ENCODE results near the gene MAML3. TPM values are rescaled to one million over a fixed set of nuclear protein-coding genes. Genes with fewer than 3 reads are reported as not detected.

Gene MAML3
- total RNA-seq, 1 experiment from 2014 or later = 12.1 TPM

DNA sequence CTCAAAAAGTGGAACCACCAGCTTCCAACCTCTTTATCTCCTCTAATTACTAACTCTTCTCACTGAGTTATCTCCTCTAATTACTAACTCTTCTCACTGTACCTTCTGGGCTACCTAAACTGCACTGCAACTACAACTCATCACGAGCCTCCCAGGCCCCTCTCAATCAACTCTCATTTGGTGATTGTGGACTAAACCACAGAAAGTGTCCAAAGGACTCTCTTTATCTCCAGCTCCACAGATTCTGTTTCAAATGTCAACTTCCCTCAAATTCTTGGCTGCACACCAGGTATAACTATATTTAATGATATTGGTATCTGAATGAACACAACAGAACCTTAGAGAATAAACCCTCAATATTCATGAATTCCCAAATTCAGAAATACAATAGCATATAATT lies 182.9 kb downstream of the MAML3 start:
- no peaks in the 10 kb centered on the region for H3K27me3 Mint-ChIP-seq (ENCODE audit: insufficient read depth, unreplicated experiment)
- no peaks in the 10 kb centered on the region for H3K9me3 Mint-ChIP-seq (ENCODE audit: unreplicated experiment)
- H3K36me3 ChIP-seq (ENCODE audit: control insufficient read depth, insufficient read depth, low read length) = no peaks in the 10 kb centered on the region
- TF ChIP-seq, protein P1, sequence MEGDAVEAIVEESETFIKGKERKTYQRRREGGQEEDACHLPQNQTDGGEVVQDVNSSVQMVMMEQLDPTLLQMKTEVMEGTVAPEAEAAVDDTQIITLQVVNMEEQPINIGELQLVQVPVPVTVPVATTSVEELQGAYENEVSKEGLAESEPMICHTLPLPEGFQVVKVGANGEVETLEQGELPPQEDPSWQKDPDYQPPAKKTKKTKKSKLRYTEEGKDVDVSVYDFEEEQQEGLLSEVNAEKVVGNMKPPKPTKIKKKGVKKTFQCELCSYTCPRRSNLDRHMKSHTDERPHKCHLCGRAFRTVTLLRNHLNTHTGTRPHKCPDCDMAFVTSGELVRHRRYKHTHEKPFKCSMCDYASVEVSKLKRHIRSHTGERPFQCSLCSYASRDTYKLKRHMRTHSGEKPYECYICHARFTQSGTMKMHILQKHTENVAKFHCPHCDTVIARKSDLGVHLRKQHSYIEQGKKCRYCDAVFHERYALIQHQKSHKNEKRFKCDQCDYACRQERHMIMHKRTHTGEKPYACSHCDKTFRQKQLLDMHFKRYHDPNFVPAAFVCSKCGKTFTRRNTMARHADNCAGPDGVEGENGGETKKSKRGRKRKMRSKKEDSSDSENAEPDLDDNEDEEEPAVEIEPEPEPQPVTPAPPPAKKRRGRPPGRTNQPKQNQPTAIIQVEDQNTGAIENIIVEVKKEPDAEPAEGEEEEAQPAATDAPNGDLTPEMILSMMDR (IDR thresholded peaks at IDR 0.05; ENCODE audit: insufficient read depth in 1 of 2, low read depth in 1 of 2, low read length in 1 of 2, severe bottlenecking in 1 of 2, unreplicated experiment in 1 of 2) = no peak
- no TSS peak for BruUV-seq (replicated peaks)
- H3K36me3 Mint-ChIP-seq (ENCODE audit: insufficient read depth, unreplicated experiment) = no peaks in the 10 kb centered on the region
- H3K27me3 ChIP-seq (replicated peaks; ENCODE audit: control insufficient read depth, insufficient read depth, low read length) = no peaks in the 10 kb centered on the region
- H3K27ac Mint-ChIP-seq (ENCODE audit: unreplicated experiment) = no peak overlapping the region
- POLR2A ChIA-PET = no interaction called here
- CTCF ChIA-PET = no interaction called here
- intact Hi-C loops (cut with micrococcal nuclease; ENCODE audit: unreplicated experiment) = no loop called here
- H3K9me3 ChIP-seq = no peaks in the 10 kb centered on the region
- H3K4me3 ChIP-seq (ENCODE audit: low read depth, low read length) = no peak overlapping the region
- peaks cover 8% of the 10 kb centered on the region; the same call in 1 of the 2 replicates for H3K4me1 ChIP-seq
- H3K4me3 Mint-ChIP-seq (ENCODE audit: unreplicated experiment) = no peak overlapping the region
- no peak for DNase-seq
- peaks cover 11% of the 10 kb centered on the region for H3K4me1 Mint-ChIP-seq (ENCODE audit: low read depth, unreplicated experiment)

DNA sequence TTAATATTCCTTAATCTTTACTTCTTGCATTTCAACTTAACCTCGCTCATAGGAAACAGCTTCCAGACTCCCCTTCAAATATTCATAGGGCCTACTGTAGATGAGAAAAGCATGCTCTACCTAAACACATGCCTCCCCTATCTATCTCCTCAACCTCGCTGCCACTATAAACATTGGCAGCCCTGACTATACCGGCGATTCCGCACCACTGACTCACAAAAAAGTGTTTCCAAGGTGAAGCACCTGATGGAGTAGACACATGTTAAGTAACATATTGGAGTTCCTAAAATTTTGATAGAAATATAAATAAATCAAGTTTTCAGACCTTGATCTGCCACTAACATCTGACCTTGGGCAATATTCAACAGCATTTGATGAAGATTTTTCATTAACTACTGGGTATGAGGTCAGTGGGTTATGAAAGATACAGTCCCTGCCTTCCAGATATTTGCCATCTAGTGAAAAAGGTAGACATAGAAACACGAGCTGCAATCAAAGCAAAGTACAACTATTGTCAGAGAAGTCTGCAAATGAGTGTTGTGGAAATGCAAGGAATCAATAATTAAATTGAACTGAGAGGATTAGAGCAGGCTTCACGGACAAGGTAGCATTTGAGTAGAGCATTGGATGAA lies 184.2 kb downstream of the MAML3 start:
- intact Hi-C loops (cut with micrococcal nuclease; ENCODE audit: unreplicated experiment) = no loop called here
- Mint-ChIP-seq H3K27me3 (ENCODE audit: insufficient read depth, unreplicated experiment) (no peaks in the 10 kb centered on the region), H3K36me3 (ENCODE audit: insufficient read depth, unreplicated experiment) (no peaks in the 10 kb centered on the region), H3K4me1 (ENCODE audit: low read depth, unreplicated experiment) (no peaks in the 10 kb centered on the region), H3K27ac (ENCODE audit: unreplicated experiment) (no peak overlapping the region), H3K9me3 (ENCODE audit: unreplicated experiment) (no peaks in the 10 kb centered on the region), H3K4me3 (ENCODE audit: unreplicated experiment) (no peak overlapping the region)
- DNase-seq = no peak
- CTCF ChIA-PET = no interaction called here
- H3K27me3 ChIP-seq (replicated peaks; ENCODE audit: control insufficient read depth, insufficient read depth, low read length) = no peaks in the 10 kb centered on the region
- H3K36me3 ChIP-seq (ENCODE audit: control insufficient read depth, insufficient read depth, low read length) = no peaks in the 10 kb centered on the region
- no peaks in the 10 kb centered on the region for H3K4me1 ChIP-seq
- TF ChIP-seq, protein P1 (IDR thresholded peaks at IDR 0.05; ENCODE audit: insufficient read depth in 1 of 2, low read depth in 1 of 2, low read length in 1 of 2, severe bottlenecking in 1 of 2, unreplicated experiment in 1 of 2) = no peak
- POLR2A ChIA-PET = no interaction called here
- H3K4me3 ChIP-seq (ENCODE audit: low read depth, low read length) = no peak overlapping the region
- BruUV-seq (replicated peaks) = no TSS peak
- H3K9me3 ChIP-seq = no peaks in the 10 kb centered on the region

DNA sequence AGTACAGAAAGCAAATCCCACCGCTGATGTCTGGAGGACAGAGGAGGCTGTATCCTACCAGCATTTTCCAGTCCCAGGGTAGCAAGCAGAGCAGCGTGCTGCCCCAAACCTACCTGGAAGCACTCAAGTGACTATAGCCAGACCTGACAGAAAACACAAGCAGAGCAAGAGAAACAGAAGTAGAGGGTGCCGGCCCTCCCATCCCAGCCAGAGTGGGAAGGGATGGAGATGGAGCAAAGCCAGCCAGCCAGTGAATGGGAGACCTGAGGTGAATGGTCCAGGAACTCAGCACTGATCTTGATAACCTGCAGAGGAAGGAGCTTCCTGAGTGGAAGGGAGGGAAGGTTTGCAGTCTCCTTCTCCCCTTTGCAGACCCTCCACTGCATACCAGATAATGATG lies 185.2 kb downstream of the MAML3 start:
- Histone ChIP-seq H3K36me3 (ENCODE audit: control insufficient read depth, insufficient read depth, low read length) (no peaks in the 10 kb centered on the region), H3K27me3 (replicated peaks; ENCODE audit: control insufficient read depth, insufficient read depth, low read length) (no peaks in the 10 kb centered on the region), H3K4me3 (ENCODE audit: low read depth, low read length) (no peak overlapping the region), H3K9me3 (no peaks in the 10 kb centered on the region), H3K4me1 (no peaks in the 10 kb centered on the region)
- Mint-ChIP-seq H3K27ac (ENCODE audit: unreplicated experiment) (no peak overlapping the region), H3K9me3 (ENCODE audit: unreplicated experiment) (no peaks in the 10 kb centered on the region), H3K4me3 (ENCODE audit: unreplicated experiment) (no peak overlapping the region), H3K36me3 (ENCODE audit: insufficient read depth, unreplicated experiment) (no peaks in the 10 kb centered on the region), H3K27me3 (ENCODE audit: insufficient read depth, unreplicated experiment) (no peaks in the 10 kb centered on the region), H3K4me1 (ENCODE audit: low read depth, unreplicated experiment) (no peaks in the 10 kb centered on the region)
- ChIA-PET POLR2A (no interaction called here), CTCF (no interaction called here)
- intact Hi-C loops (cut with micrococcal nuclease; ENCODE audit: unreplicated experiment) = no loop called here
- no peak for DNase-seq
- BruUV-seq (replicated peaks) = no TSS peak
- TF ChIP-seq, protein P1 (IDR thresholded peaks at IDR 0.05; ENCODE audit: insufficient read depth in 1 of 2, low read depth in 1 of 2, low read length in 1 of 2, severe bottlenecking in 1 of 2, unreplicated experiment in 1 of 2) = no peak

All from Caco-2 (cell line).